NCI-H748 (cell line): ENCODE data around the gene PHACTR4.
A peak's percentile ranks its signal among the peaks of the same experiment; 100 is the strongest.
"Not testable (repeated sequence)": the region's sequence is repeated elsewhere in the genome, so short reads cannot be mapped to it uniquely, and the experiment has no call there.

ENCODE experiments used
- DNase-seq: peaks from one replicate; lab custom pipeline; 2025; ENCODE audit not compliant: unreplicated experiment; lab: John Stamatoyannopoulos, UW

PHACTR4 gene

GRCh38 chr1:28370239-28371009 is 884 bp downstream of the PHACTR4 start:
- DNase-seq, result peak; percentile 59

- no peak for DNase-seq
Measured at GRCh38 chr1:28371010-28371377, 1.5 kb downstream of the PHACTR4 start.

DNA sequence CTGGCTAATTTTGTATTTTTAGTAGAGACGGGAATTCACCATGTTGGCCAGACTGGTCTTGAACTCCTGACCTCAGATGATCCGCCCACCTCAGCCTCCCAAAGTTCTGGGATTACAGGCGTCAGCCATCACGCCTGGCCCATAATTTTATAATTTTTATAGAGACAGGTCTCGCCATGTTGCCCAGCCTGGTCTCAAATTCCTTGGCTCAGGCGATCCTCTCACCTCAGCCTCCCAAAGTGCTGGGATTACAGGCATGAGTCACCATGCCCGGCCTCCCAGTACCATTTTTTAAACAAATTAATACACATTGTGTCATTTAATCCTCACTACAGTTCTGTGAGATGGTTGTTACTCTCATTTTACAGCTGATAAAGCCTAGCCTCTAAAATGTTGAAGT is 3.9 kb downstream of the PHACTR4 start:
- DNase-seq, result not testable (repeated sequence)

DNA sequence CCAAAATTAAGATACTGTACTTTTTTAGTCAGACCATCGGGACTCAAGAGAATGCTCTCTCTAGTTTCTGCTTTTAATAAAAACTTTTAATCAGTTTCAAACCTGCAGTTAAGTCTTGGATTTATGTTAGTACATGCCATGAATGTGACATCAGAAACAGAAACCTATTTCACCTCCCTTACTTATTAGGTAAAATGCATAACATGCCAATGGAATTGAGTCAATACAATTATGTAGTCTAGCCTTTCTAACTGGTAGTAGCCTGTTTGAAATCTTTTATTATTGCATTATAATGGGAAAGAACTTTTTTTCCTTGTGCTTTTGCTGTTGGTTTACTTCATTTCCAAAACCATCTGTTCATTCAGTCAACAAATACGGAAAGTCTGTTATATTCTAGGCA is 4.8 kb downstream of the PHACTR4 start:
- no peak for DNase-seq

GRCh38 chr1:28375598-28375997 is 6.1 kb downstream of the PHACTR4 start:
- DNase-seq, result not testable (repeated sequence)

DNA sequence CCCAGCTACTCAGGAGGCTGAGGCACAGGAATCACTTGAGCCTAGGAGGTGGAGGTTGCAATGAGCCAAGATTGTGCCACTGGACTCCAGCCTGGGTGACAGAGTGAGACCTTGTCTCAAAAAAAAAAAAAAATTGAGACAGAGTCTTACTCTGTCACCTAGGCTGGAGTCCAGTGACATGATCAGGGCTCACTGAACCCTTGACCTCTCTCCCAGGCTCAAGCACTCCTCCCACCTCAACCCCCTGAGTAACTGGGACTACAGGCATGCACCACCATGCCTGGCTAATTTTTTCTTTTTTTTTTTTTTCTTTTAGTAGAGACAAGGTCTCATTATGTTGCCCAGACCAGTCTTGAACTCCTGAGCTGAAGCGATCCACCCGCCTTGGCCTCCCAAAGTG is 6.7 kb downstream of the PHACTR4 start:
- DNase-seq, result not testable (repeated sequence)

DNA sequence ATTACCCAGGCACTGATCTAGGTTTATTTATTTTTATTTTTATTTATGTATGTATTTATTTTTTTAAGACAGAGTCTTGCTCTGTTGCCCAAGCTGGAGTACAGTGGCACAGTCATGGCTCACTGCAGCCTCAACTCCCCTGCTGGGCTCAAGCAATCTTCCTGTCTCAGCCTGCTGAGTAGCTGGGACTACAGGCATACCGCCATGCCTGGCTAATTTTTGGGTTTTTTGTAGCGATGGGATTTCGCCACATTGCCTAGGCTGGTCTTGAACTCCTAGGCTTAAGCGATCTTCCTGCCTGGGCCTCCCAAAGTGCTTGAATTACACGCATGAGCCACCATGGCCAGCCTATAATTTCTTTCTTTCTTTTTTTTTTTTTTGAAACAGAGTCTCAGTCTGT is 9.4 kb downstream of the PHACTR4 start:
- DNase-seq, result no peak

DNA sequence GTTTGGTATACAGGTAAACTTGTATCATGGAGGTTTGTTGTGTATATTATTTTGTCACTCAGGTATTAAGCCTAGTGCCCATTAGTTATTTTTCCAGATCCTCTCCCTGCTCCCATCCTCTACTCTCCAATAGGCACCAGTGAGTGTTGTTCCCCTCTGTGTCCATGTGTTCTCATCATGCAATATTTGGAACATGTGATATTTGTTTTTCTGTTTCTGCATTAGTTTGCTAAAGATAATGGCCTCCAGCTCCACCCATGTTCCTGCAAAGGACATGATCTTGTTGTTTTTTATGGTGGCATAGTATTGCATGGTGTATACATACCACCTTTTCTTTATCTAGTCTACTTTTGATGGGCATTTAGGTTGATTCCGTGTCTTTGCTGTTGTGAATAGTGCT is 10.9 kb downstream of the PHACTR4 start:
- no peak for DNase-seq

- not testable (repeated sequence) for DNase-seq
Measured at GRCh38 chr1:28383785-28384184, 14.2 kb downstream of the PHACTR4 start.

DNA sequence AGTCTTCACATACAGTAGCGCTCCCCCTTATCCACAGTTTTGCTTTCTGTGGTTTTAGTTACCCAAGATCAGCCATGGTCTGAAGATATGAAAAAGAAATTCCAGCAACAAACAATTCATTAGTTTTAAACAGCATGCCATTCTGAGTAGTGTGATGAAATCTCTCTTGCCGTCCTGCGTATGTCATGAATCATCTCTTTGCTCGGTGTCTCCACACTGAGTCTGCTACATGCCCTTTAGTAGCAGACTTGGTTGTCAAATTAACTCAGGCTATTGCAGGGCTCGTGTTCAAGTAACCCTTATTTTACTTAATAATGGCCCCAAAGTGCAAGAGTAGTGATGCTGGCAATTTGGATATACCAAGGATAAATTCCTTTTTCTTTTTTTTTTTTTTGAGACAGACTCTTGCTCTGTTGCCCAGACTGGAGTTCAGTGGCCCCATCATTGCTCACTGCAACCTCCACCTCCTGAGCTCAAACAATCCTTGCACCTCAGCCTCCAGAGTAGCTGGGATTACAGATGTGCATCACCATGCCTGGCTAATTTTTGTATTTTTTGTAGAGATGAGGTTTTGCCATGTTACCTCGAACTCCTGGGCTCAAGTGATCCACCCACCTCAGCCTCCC is 22.6 kb downstream of the PHACTR4 start:
- DNase-seq, result no peak

GRCh38 chr1:28394136-28394535 is 24.6 kb downstream of the PHACTR4 start:
- DNase-seq, result no peak

GRCh38 chr1:28395181-28395580 is 25.6 kb downstream of the PHACTR4 start:
- no peak for DNase-seq

DNA sequence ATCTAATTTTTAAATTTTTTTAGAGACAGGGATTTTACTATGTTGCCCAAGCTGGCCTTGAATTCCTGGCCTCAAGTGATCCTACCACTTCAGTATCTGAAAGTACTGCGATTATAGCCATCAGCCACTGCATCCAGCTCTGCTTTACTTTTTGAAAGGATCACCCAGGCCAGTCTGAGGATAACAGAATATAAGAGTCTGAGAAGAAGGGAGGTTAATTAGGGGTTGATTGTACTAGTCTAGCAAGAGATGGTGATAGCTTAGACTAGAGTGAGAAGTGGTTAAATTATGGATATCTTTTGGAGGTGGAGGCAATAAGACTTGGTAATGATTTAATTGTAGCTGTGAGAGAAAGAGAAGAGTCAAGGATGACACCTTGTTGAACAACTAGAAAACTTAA is 32.2 kb downstream of the PHACTR4 start:
- no peak for DNase-seq

- DNase-seq, result no peak
Measured at GRCh38 chr1:28409090-28409489, 39.5 kb downstream of the PHACTR4 start.

DNA sequence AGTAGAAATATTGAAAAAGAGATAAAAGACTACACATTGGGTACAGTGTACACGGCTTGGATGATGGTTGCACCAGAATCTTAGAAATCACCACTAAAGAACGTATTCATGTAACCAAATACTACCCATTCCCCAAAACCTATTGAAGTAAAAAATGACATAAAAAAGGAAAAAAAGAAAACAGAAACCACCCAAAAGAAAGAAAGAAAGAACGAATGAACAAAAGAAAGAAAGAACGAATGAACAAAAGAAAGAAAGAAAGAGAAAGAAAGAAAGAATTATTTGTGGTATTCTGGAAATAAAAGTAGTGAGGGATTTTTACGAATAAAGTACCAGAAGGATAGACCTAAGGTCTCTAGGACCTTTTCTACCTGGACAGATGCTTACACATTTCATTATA is 42.1 kb downstream of the PHACTR4 start:
- no peak for DNase-seq

GRCh38 chr1:28412731-28413130 is 43.2 kb downstream of the PHACTR4 start:
- no peak for DNase-seq

- no peak for DNase-seq
Measured at GRCh38 chr1:28416509-28417194, 47.1 kb downstream of the PHACTR4 start.

DNA sequence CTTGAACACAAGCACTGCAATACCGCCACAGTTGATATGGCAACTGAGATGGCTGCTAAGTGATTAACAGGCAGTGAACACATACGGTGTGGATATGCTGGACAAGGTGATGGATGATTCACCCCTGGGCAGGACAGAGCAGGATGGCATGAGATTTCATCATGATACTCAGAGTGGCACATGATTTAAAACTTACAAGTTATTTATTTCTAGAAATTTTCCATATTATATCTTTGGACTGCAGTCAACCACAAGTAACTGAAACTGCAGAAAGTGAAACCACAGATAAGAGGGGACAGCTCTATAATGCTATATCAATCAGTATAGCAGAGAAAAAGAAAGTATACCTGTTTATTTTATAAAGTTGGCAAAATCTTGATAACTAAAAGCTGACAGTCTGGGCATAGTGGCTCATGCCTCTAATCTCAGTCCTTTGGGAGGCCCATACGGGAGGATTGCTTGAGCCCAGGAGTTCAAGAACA is 47.9 kb downstream of the PHACTR4 start:
- no peak for DNase-seq

GRCh38 chr1:28417926-28418637 is 48.5 kb downstream of the PHACTR4 start:
- DNase-seq, result no peak

GRCh38 chr1:28421744-28422143 is 52.2 kb downstream of the PHACTR4 start:
- DNase-seq, result no peak

- DNase-seq, result no peak
Measured at GRCh38 chr1:28426831-28427230, 57.3 kb downstream of the PHACTR4 start.
